Activated naive CD8-positive, alpha-beta T cell (primary cell): ENCODE results near the gene SP2.
"Not testable (repeated sequence)": the region's sequence is repeated elsewhere in the genome, so short reads cannot be mapped to it uniquely, and the experiment has no call there.

Experiments
- H3K27ac Mint-ChIP-seq: one replicate; pipeline ENCODE4 v1.8.0; 2021; ENCODE audit warnings: mixed read lengths
- H3K27me3 Mint-ChIP-seq: one replicate; pipeline ENCODE4 v1.8.0; 2021; ENCODE audit warnings: mixed read lengths
- H3K36me3 Mint-ChIP-seq: one replicate; pipeline ENCODE4 v1.8.0; 2021; ENCODE audit warnings: mixed read lengths
- H3K4me1 Mint-ChIP-seq: one replicate; pipeline ENCODE4 v1.8.0; 2021; ENCODE audit warnings: low read depth, mixed read lengths
- H3K4me3 Mint-ChIP-seq: one replicate; pipeline ENCODE4 v1.8.0; 2021; ENCODE audit warnings: mild to moderate bottlenecking, mixed read lengths
- H3K9me3 Mint-ChIP-seq: one replicate; pipeline ENCODE4 v1.8.0; 2021; ENCODE audit warnings: low read depth, mixed read lengths

Gene SP2

DNA sequence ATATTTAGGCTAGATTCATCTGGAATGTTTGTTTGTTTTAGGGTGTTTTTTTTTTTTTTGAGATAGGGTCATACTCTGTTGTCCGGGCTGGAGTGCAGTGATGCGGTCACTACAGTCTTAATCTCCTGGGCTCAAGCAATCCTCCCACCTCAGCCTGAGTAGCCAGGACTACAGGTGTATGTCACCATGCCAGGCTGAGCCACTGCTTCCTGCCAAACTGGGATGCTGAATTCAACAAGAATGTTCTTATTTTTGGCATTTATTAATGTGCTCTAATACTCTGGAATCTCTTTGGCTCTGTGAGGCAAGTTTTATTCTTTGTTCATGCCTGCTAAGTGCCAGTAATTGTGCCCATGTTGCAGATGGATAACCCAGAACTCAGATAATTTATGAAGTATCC lies 21.5 kb downstream of the SP2 start:
- no peaks in the 10 kb centered on the region for H3K27me3 Mint-ChIP-seq
- no peak overlapping the region for H3K27ac Mint-ChIP-seq
- peaks cover 7% of the 10 kb centered on the region for H3K4me1 Mint-ChIP-seq
- H3K36me3 Mint-ChIP-seq, result peaks cover 2% of the 10 kb centered on the region
- no peaks in the 10 kb centered on the region for H3K9me3 Mint-ChIP-seq
- no peak overlapping the region for H3K4me3 Mint-ChIP-seq

DNA sequence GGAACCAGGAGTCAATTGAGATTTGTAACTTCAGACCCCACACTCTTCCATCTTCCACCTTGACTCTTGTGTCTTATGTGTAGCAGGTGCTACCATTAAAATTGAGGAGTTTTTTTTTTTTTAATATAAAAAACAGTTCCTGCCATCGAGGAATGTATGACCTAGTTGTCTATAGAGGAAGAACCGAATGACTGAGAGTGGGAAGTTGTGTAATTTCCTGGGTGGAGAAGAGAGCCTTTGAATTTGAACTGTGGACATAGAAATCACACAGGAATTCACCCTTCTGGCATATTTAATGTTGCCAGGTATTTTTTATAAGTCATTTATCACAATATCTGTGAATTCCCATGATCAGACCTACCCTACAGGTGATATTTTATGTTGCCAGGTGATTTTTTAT lies 22.0 kb downstream of the SP2 start:
- no peak overlapping the region for H3K27ac Mint-ChIP-seq
- peaks cover 7% of the 10 kb centered on the region for H3K4me1 Mint-ChIP-seq
- no peak overlapping the region for H3K4me3 Mint-ChIP-seq
- H3K36me3 Mint-ChIP-seq, result peaks cover 2% of the 10 kb centered on the region
- H3K9me3 Mint-ChIP-seq, result no peaks in the 10 kb centered on the region
- H3K27me3 Mint-ChIP-seq, result no peaks in the 10 kb centered on the region

DNA sequence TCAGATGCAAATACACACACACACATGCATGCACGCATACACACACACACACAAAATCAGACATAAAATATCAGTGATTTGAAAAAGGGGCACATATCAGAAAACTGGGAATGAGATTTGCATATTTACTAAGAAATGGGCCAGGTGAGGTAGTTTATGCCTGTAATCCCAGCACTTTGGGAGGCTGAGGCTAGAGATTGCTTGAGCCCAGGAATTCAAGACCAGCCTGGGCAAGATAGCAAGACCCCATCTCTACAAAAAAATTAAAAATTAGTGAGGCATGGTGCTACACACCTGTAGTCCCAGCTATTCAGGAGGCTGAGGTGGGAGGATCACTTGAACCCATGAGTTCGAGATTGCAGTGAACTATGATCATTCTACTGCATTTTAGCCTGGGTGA lies 23.0 kb downstream of the SP2 start:
- Mint-ChIP-seq H3K27me3 (no peaks in the 10 kb centered on the region), H3K4me3 (no peak overlapping the region), H3K4me1 (peaks cover 7% of the 10 kb centered on the region), H3K36me3 (peaks cover 2% of the 10 kb centered on the region), H3K27ac (no peak overlapping the region), H3K9me3 (no peaks in the 10 kb centered on the region)

DNA sequence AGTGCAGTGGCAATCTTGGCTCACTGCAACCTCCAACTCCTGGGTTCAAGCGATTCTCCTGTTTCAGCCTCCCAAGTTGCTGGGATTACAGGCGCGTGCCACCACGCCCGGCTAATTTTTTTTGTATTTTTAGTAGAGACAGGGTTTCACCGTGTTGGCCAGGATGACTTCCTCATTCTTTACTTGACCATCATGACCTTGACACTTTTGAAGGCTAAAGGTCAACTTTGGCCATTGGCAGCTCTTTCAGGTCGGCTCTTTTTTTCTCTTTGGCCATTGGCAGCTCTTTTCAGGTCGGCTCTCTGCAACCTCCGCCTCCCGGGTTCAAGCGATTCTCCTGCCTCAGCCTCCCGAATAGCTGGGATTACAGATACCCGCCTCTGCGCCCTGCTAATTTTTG lies 23.9 kb downstream of the SP2 start:
- not testable (repeated sequence) for H3K4me1 Mint-ChIP-seq, H3K27me3 Mint-ChIP-seq, H3K36me3 Mint-ChIP-seq, H3K4me3 Mint-ChIP-seq, H3K9me3 Mint-ChIP-seq, H3K27ac Mint-ChIP-seq

DNA sequence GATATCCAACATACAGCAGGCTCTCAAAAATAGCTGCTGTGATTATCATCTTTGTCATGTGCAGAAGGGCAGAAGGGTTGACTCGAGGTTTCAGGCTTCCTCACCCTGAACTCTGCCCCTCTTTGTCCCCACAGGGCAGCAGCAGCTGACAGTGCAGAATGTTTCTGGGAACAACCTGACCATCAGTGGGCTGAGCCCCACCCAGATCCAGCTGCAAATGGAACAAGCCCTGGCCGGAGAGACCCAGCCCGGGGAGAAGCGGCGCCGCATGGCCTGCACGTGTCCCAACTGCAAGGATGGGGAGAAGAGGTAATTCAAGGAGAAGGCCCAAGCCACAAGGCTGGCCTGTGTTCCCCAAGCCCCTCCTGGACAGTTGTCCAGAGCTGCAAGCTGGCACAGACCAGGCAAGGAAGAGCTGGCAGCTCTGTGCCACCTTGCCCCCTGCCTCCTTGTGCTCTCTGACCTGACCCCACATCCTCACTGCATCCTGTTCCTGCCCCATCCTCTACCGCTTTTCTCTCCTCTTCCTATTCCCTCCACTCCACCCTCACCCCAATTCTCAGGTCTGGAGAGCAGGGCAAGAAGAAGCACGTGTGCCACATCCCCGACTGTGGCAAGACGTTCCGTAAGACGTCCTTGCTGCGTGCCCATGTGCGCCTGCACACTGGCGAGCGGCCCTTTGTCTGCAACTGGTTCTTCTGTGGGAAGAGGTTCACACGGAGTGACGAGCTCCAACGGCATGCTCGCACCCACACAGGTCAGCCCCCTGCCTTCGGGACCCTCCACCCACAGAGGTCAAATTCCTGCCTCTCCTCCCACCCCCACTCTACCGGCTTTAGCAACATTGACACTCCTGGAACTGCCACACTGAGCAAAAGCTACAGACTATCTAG lies 29.0 kb downstream of the SP2 start:
- no peaks in the 10 kb centered on the region for H3K4me1 Mint-ChIP-seq
- no peaks in the 10 kb centered on the region for H3K27me3 Mint-ChIP-seq
- no peak overlapping the region for H3K4me3 Mint-ChIP-seq
- no peaks in the 10 kb centered on the region for H3K9me3 Mint-ChIP-seq
- H3K27ac Mint-ChIP-seq, result no peak overlapping the region
- H3K36me3 Mint-ChIP-seq, result peaks cover 7% of the 10 kb centered on the region

DNA sequence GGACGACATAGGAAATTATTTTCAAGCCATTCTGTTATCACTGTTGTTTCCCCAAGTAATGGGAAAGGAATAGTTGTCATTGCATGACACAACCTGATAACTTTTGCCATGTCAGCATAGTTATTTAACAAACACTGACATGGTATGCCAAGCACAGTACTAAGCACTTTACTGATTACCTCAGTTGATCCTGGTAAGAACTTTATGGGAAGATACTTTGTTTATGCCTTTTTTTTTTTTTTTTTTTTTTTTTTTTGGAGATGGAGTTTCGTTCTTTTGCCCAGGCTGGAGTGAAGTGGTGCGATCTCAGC lies 29.6 kb downstream of the SP2 start:
- peaks cover 7% of the 10 kb centered on the region for H3K36me3 Mint-ChIP-seq
- H3K4me1 Mint-ChIP-seq, result no peaks in the 10 kb centered on the region

DNA sequence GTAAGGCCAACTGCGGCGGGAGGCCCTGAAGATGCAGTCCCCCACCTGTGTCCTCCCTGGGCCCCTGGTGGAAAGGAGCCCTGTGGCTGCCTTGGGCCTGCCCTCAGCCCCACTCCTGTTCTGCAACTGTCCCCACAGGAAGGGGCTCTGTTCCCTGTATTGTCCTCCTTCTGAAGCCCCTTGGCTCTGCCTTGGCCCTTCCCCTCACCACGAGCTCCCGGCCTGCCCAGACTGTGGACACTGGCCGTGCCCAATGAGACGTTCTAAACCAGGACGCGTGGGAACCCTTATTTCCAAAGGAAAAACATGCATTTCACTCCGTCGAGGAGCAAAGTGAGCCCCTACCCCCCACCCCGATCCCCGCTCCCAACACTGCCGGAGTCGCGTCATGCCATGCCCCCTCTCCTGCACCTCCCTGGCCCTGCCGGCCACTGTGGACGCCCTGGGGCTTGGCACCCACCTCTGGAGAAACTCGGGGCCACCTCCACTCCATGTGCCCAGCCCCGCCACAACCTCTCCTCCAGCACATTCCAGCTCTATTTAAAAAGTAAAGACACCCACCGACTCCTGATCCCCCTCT lies 31.9 kb downstream of the SP2 start:
- Mint-ChIP-seq H3K4me3 (no peak overlapping the region), H3K4me1 (no peaks in the 10 kb centered on the region), H3K9me3 (no peaks in the 10 kb centered on the region), H3K27me3 (no peaks in the 10 kb centered on the region), H3K36me3 (peaks cover 7% of the 10 kb centered on the region), H3K27ac (no peak overlapping the region)

More for the DNA sequence above, 29.6 kb downstream of the SP2 start:
- Mint-ChIP-seq H3K27ac (no peak overlapping the region), H3K9me3 (no peaks in the 10 kb centered on the region), H3K4me3 (no peak overlapping the region), H3K27me3 (no peaks in the 10 kb centered on the region)

DNA sequence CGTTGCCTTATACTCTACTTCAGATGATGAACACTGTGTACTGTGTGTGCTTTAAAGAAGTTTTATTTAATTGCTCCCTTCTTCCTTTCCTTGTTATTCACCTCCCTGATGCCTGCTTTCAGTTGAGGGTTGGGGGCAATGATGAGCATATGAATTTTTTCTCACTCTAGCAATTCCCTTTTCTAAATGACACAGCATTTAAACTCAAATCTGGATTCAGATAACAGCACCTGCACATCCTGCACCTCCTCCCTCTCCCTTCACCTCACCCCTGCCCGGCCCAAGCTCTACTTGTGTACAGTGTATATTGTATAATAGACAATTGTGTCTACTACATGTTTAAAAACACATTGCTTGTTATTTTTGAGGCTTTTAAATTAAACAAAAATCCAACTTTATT lies 32.4 kb downstream of the SP2 start:
- no peaks in the 10 kb centered on the region for H3K9me3 Mint-ChIP-seq
- no peak overlapping the region for H3K4me3 Mint-ChIP-seq
- H3K36me3 Mint-ChIP-seq, result peaks cover 7% of the 10 kb centered on the region
- no peaks in the 10 kb centered on the region for H3K27me3 Mint-ChIP-seq
- H3K27ac Mint-ChIP-seq, result no peak overlapping the region
- H3K4me1 Mint-ChIP-seq, result no peaks in the 10 kb centered on the region

DNA sequence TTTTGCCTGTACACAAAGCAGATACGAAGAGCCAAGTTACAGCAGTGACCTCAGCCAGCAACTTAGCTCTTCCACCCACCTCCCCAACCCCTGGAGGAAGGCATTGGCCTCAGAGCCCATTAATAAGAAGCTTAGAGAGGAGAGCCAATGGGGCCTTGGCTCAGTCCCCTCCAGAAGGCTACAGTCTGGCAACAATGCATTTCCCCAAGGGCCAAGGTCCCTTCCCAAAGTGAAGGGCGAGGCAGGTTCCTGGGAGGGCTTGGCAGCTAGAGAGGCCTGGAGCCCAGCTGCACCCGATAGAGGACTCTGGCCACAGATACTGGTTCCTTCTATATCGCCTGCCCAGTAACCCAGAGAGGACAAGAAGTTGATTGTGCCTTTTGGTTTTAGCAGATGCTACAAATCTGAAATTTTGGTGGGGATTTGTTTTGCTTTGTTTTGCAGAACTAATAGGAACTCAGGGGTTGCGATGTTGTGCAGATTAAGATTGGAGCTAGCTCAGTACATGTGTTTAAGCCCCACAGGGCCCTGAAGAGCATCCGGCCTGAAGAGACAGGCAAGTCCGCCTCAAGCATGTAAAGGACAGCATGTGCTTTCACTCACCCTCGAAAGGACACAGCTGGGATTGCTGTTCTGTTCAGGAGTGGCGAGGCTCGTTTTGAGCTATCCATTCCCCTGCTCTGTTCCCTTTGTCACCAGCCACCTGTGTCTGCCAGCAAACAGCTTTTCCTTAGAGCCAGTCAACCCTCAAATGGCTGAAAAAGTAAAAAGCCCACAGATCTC lies 33.4 kb downstream of the SP2 start:
- Mint-ChIP-seq H3K9me3 (no peaks in the 10 kb centered on the region), H3K4me3 (no peak overlapping the region), H3K36me3 (peaks cover 7% of the 10 kb centered on the region), H3K27me3 (no peaks in the 10 kb centered on the region), H3K27ac (no peak overlapping the region), H3K4me1 (no peaks in the 10 kb centered on the region)

DNA sequence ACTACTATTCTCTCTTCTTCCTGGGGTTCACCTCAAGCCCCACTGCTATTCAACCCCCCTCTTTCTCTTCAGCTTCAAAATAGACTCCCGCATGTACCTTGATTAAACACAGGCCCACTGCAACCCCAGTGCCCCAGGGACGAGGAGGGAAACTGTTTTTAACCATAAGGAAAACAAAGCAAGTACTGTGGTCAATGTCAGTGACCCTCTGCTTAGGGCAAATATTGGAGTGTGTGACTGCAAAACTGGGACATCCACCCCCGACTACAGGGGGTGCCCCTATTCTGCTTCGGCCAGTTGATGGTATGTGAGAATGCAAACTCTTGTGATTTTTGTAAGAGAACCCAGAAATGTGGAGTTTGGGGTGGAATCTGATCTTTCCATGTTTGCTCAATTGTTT lies 35.8 kb downstream of the SP2 start:
- no peak overlapping the region for H3K27ac Mint-ChIP-seq
- no peak overlapping the region for H3K4me3 Mint-ChIP-seq
- H3K9me3 Mint-ChIP-seq, result no peaks in the 10 kb centered on the region

DNA sequence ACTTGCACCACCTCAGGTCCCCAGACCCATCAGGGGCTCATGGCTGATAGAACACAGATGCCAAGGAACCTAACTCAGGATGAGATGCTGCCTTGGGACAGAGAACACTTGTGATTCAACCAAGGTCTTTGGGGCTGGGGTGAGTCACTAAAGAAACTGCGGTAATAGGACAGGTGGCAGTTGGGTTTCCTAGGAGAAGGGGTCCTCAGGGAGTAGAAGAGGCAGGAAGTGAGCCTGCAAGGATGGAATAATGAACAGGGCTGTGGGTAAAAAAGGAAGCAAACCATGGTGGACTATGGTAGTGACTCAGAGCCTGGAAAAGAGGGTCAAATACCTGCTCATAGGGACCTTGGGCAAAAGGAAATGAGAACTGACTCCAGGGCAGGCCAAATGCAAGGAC lies 38.8 kb downstream of the SP2 start:
- H3K4me3 Mint-ChIP-seq, result no peak overlapping the region
- H3K9me3 Mint-ChIP-seq, result no peaks in the 10 kb centered on the region
- peaks cover under 1% of the 10 kb centered on the region for H3K4me1 Mint-ChIP-seq
- H3K27me3 Mint-ChIP-seq, result no peaks in the 10 kb centered on the region
- no peak overlapping the region for H3K27ac Mint-ChIP-seq
- H3K36me3 Mint-ChIP-seq, result no peaks in the 10 kb centered on the region

More for the DNA sequence above, 35.8 kb downstream of the SP2 start:
- Mint-ChIP-seq H3K4me1 (no peaks in the 10 kb centered on the region), H3K36me3 (peaks cover 3% of the 10 kb centered on the region), H3K27me3 (no peaks in the 10 kb centered on the region)

DNA sequence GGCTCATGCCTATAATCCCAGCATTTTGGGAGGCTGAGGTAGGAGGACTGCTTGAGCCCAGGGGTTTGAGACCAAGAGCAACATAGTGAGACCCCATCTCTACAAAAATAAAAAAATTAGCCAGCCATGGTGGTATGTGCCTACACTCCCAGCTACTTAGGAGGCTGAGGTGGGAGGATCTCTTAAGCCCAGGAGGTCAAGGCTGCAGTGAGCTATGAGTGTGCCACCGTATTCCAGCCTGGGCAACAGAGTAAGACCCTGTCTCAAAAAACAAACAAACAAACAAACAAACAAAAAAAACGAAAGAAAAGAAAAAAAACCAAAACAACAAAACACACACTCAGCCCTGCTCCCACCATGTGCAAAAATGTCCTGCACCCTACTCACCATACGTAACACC lies 39.4 kb downstream of the SP2 start:
- not testable (repeated sequence) for H3K4me1 Mint-ChIP-seq, H3K27ac Mint-ChIP-seq, H3K27me3 Mint-ChIP-seq, H3K36me3 Mint-ChIP-seq, H3K9me3 Mint-ChIP-seq, H3K4me3 Mint-ChIP-seq

DNA sequence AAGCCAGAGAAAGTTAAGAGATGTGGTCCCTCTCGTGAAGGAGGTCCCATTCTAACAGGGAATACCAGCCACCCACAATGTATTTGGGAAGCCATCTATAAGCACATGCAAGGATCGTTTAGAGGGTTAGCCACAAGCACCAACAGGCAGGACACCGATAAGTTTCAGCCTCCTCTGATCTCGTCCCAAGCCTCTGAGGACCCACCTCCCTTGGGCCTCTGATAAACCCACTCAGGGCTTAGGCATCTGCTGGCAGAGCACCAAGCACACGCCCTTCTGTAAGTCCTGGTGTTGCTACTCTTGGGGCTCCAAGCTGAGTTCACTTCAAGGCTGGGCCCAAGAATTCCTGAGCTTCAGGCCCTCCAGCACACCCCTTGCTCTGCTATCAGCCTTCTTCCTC lies 39.9 kb downstream of the SP2 start:
- Mint-ChIP-seq H3K36me3 (peaks cover 2% of the 10 kb centered on the region), H3K27me3 (no peaks in the 10 kb centered on the region), H3K4me1 (peaks cover 9% of the 10 kb centered on the region), H3K9me3 (no peaks in the 10 kb centered on the region), H3K27ac (no peak overlapping the region), H3K4me3 (no peak overlapping the region)

DNA sequence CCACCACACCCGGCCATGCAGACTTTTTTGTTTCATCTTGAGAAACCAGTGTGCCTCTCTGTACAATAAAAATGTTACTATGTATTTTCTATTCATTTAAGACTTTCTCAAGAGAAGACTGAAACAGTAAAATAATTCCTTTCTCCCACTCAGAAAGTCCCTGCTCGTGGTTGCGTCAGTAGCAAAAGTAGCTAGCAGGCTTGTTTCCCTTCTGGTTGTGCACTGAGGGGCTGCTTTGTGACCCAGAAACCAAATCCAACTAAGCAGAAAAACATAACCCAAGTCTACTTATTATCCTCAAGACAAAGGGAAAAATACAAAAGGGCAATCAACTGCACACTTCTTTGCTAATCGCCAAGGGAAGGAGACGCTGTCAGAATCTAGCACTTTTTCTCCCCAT lies 41.9 kb downstream of the SP2 start:
- H3K27me3 Mint-ChIP-seq, result no peaks in the 10 kb centered on the region
- peaks cover 21% of the 10 kb centered on the region for H3K4me1 Mint-ChIP-seq
- H3K4me3 Mint-ChIP-seq, result no peak overlapping the region
- no peaks in the 10 kb centered on the region for H3K9me3 Mint-ChIP-seq
- no peak overlapping the region for H3K27ac Mint-ChIP-seq
- peaks cover 3% of the 10 kb centered on the region for H3K36me3 Mint-ChIP-seq

DNA sequence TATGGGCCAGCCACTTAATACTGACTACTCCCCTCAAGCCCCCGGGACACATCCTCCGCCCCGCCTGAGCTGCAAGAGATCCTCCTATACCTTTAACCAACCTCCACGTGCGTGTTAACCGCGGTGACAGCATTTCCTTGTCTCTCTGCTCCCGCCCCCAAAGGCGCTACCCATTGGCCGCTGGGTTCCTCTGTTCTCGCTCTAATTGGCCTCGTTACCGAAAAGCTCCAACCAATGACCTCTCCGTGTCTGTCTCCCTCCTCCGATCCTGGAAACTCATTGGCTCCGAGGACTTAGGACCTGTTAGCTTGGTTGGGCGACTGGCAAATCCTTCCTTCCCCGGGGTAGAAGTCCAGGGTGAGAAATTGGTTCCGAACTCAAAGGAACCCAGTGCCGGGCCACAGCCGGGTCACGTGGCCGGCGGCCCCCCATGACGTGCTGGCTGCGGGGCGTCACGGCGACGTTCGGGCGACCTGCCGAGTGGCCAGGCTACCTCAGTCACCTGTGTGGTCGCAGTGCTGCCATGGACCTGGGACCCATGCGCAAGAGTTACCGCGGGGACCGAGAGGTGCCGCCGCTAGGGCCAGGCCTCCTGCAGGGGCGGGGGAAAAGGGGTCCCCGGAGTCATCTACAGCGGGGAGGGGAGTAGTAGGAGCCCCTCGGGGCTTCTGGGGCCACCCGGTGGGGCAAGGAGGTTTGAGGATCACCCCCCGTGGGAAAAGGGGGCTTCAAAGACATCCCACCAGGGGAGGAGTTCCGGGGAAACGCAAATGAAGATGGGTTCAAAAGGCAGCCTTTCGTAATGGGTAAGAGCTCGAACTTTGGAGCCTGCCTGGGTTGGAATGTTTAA lies 45.4 kb downstream of the SP2 start, which contains the start of gene PNPO:
Gene PNPO (plus strand): TSS at position 326 of the 850 bp plus-strand sequence. CDS start 105 bp downstream, at position 431.
- peaks cover 12% of the 10 kb centered on the region for H3K36me3 Mint-ChIP-seq
- no peaks in the 10 kb centered on the region for H3K27me3 Mint-ChIP-seq
- peak within 1 kb of the TSS; percentile 98 for H3K4me3 Mint-ChIP-seq
- peak within 1 kb of the TSS; percentile 98 for H3K27ac Mint-ChIP-seq
- H3K9me3 Mint-ChIP-seq, result no peaks in the 10 kb centered on the region
- H3K4me1 Mint-ChIP-seq, result peaks cover 52% of the 10 kb centered on the region
